HepG2 (cell line): ENCODE measurements around the gene ASB16. TPM values are rescaled to one million over a fixed set of nuclear protein-coding genes. Genes with fewer than 3 reads are reported as not detected.

Source experiments
- ARNTL ChIP-seq: sonication (generic); formaldehyde crosslinking; IDR thresholded peaks from 2 replicates; pipeline ENCODE4 v1.4.0; 2020; ENCODE audit warnings: mild to moderate bottlenecking, missing genetic modification reagents
- ERF ChIP-seq: IDR thresholded peaks from 2 replicates; pipeline ENCODE4 v1.6.1; 2018; ENCODE audit warnings: missing biosample characterization, missing genetic modification reagents
- FOXK1 ChIP-seq: sonication (generic); formaldehyde crosslinking; IDR thresholded peaks from 2 replicates; pipeline ENCODE4 v1.4.0; 2020; ENCODE audit warnings: low read depth, missing genetic modification reagents, borderline replicate concordance
- GATAD2A ChIP-seq: IDR thresholded peaks from 2 replicates; pipeline ENCODE4 v1.6.1; 2016
- MNT ChIP-seq: fragments of 450-650 bp; IDR thresholded peaks from 2 replicates; pipeline ENCODE4 v1.6.1; 2016
- NFYB ChIP-seq: sonication (generic); formaldehyde crosslinking; IDR thresholded peaks from 2 replicates; pipeline ENCODE4 v1.4.0; 2020; ENCODE audit warnings: missing genetic modification reagents
- PAXIP1 ChIP-seq: sonication (generic); formaldehyde crosslinking; conservative IDR thresholded peaks from 2 replicates; pipeline ENCODE4 v1.4.0; 2020; ENCODE audit warnings: mild to moderate bottlenecking, missing genetic modification reagents, moderate library complexity
- PRPF4 ChIP-seq: fragments of 200-400 bp; formaldehyde crosslinking; IDR thresholded peaks from 2 replicates; pipeline ENCODE4 v1.6.1; 2016; ENCODE audit warnings: low read length, low read depth; ENCODE audit not compliant: poor library complexity, severe bottlenecking
- SIN3A ChIP-seq: IDR thresholded peaks from 2 replicates; pipeline ENCODE4 v1.6.1; 2011; ENCODE audit warnings: low read depth, mild to moderate bottlenecking, control low read depth, low read length, borderline replicate concordance
- SOX6 ChIP-seq, 2 experiments: fragments of 450-650 bp in 1 of 2; sonication (generic) in 1 of 2; formaldehyde crosslinking in 1 of 2; IDR thresholded peaks; 2 replicates each; pipeline versions ENCODE4 v1.4.0 to v1.6.1; 2017 to 2020; ENCODE audit warnings: antibody characterized with exemption in 1 of 2, mild to moderate bottlenecking in 1 of 2, missing genetic modification reagents in 1 of 2
- SSRP1 ChIP-seq: IDR thresholded peaks from 2 replicates; pipeline ENCODE4 v1.6.1; 2016; ENCODE audit warnings: control low read depth
- THAP9 ChIP-seq: sonication (generic); formaldehyde crosslinking; IDR thresholded peaks from 2 replicates; pipeline ENCODE4; 2020; ENCODE audit warnings: missing genetic modification reagents, mild to moderate bottlenecking, borderline replicate concordance
- ZIK1 ChIP-seq: sonication (generic); formaldehyde crosslinking; IDR thresholded peaks from 2 replicates; pipeline ENCODE4 v1.5.0; 2020; ENCODE audit warnings: mild to moderate bottlenecking, low read depth, missing genetic modification reagents, borderline replicate concordance
- ZNF616 ChIP-seq: sonication (generic); formaldehyde crosslinking; IDR thresholded peaks from 2 replicates; pipeline ENCODE4 v1.5.0; 2020; ENCODE audit warnings: low read depth, mild to moderate bottlenecking, missing genetic modification reagents
- ZNF770 ChIP-seq: sonication (generic); formaldehyde crosslinking; IDR thresholded peaks from 2 replicates; pipeline ENCODE4 v1.5.0; 2020; ENCODE audit warnings: mild to moderate bottlenecking, missing genetic modification reagents
- polyA plus RNA-seq, 8 experiments: library from polyadenylated mRNA; depleted of rRNA in 3 of 8; stranded (reverse) in 7 of 8; unstranded in 1 of 8; fragments of >200 nt; fragmentation: Illumina TruSeq in 4 of 8; extraction: Trizol in 4 of 8; gene quantifications; 2 replicates each; pipeline versions ENCODE4 v1.2.1 to v1.2.3, GENCODE V29; 2011 to 2016; ENCODE audit warnings: low read depth in 4 of 8, missing spikeins in 1 of 8, mixed read lengths in 1 of 8; ENCODE audit not compliant: insufficient read depth in 1 of 8
- total RNA-seq, 5 experiments: library from RNA; depleted of rRNA; stranded (reverse); fragments of >200 nt; fragmentation: Illumina TruSeq; extraction: Trizol; gene quantifications; 2 replicates each; pipeline ENCODE4 v1.2.3, GENCODE V29; 2016; ENCODE audit warnings: low read depth in 1 of 5

ASB16 gene
- total and polyA plus RNA-seq, 2 of the 13 experiments (the other 11 are each of a cell fraction or from before 2014, with no cell fraction given) = 0.07 TPM; not detected in 1

- TF ChIP-seq FOXK1 (CRISPR knock-in tag) (peak; percentile 40; the same call in 1 of the 2 replicates), ZNF770 (CRISPR knock-in tag) (0 out of 2 replicates have a peak, but pooled peaks have one; percentile 4), PRPF4 (no peak), ERF (CRISPR knock-in tag) (0 out of 2 replicates have a peak, but pooled peaks have one; percentile 43), SIN3A (peak; percentile 21; the same call in 1 of the 2 replicates), ARNTL (CRISPR knock-in tag) (peak; percentile 84), THAP9 (CRISPR knock-in tag) (peak; percentile 46; the same call in 1 of the 2 replicates), SSRP1 (CRISPR knock-in tag) (no peak), ZIK1 (no peak), PAXIP1 (CRISPR knock-in tag) (peak; percentile 69; the same call in 1 of the 2 replicates), GATAD2A (CRISPR knock-in tag) (peak; percentile 84), SOX6 (IDR thresholded peaks at IDR 0.05) (no peak), SOX6 (CRISPR knock-in tag; IDR thresholded peaks at IDR 0.05) (peak; percentile 73), MNT (peak; percentile 61), ZNF616 (CRISPR knock-in tag) (peak; percentile 34), NFYB (CRISPR knock-in tag) (no peak)
These were observed 32.4 kb upstream of the ASB16 start (continued) for GRCh38 chr17:44137891-44138709.
